Glomerular visceral epithelial cell (primary cell): Measurements from ENCODE around the gene ORMDL3.
A peak's percentile ranks its signal among the peaks of the same experiment; 100 is the strongest.
"Not testable (repeated sequence)": the region's sequence is repeated elsewhere in the genome, so short reads cannot be mapped to it uniquely, and the experiment has no call there.

Experiments
- DNase-seq: peaks from one replicate; pipeline ENCODE4 v3.0.0-alpha.2; 2016; ENCODE audit errors: extremely low spot score

ORMDL3 gene

GRCh38 chr17:39924691-39925055 lies 2.7 kb downstream of the ORMDL3 start:
- no peak for DNase-seq

- peak; percentile 8 for DNase-seq
These were observed 3.3 kb downstream of the ORMDL3 start for GRCh38 chr17:39923836-39924690.

GRCh38 chr17:39923230-39923629 lies 4.2 kb downstream of the ORMDL3 start:
- no peak for DNase-seq

- DNase-seq: no peak
These were observed 5.4 kb downstream of the ORMDL3 start for GRCh38 chr17:39922006-39922405.

GRCh38 chr17:39921323-39921722 lies 6.1 kb downstream of the ORMDL3 start:
- DNase-seq: no peak

GRCh38 chr17:39920218-39921210 lies 6.9 kb downstream of the ORMDL3 start:
- DNase-seq: no peak

- no peak for DNase-seq
These were observed 8.2 kb downstream of the ORMDL3 start for GRCh38 chr17:39919087-39919683.

GRCh38 chr17:39916918-39917317 lies 10.5 kb downstream of the ORMDL3 start:
- DNase-seq: no peak

GRCh38 chr17:39915559-39915958 lies 11.8 kb downstream of the ORMDL3 start:
- no peak for DNase-seq

- DNase-seq: no peak
These were observed 13.4 kb downstream of the ORMDL3 start for GRCh38 chr17:39913989-39914388.

GRCh38 chr17:39908789-39909352 lies 18.5 kb downstream of the ORMDL3 start:
- no peak for DNase-seq

GRCh38 chr17:39904990-39905288 lies 22.5 kb downstream of the ORMDL3 start:
- DNase-seq: no peak

GRCh38 chr17:39903158-39903884 lies 24.1 kb downstream of the ORMDL3 start:
- peak; percentile 19 for DNase-seq

GRCh38 chr17:39902027-39902426 lies 25.4 kb downstream of the ORMDL3 start:
- DNase-seq: not testable (repeated sequence)

GRCh38 chr17:39899215-39899614 lies 28.2 kb downstream of the ORMDL3 start:
- no peak for DNase-seq

- no peak for DNase-seq
These were observed 29.3 kb downstream of the ORMDL3 start for GRCh38 chr17:39898088-39898487.

- no peak for DNase-seq
These were observed 32.6 kb downstream of the ORMDL3 start for GRCh38 chr17:39894681-39895376.

GRCh38 chr17:39889200-39889599 lies 38.2 kb downstream of the ORMDL3 start:
- DNase-seq: no peak

GRCh38 chr17:39887078-39887477 lies 40.3 kb downstream of the ORMDL3 start:
- no peak for DNase-seq

GRCh38 chr17:39886102-39886501 lies 41.3 kb downstream of the ORMDL3 start:
- not testable (repeated sequence) for DNase-seq

GRCh38 chr17:39872751-39873150 lies 54.6 kb downstream of the ORMDL3 start:
- no peak for DNase-seq
